ENCODE measurements around the gene MILR1.
A peak's percentile ranks its signal among the peaks of the same experiment; 100 is the strongest.
"Not testable (repeated sequence)": the region's sequence is repeated elsewhere in the genome, so short reads cannot be mapped to it uniquely, and the experiment has no call there.

Gene MILR1

DNA sequence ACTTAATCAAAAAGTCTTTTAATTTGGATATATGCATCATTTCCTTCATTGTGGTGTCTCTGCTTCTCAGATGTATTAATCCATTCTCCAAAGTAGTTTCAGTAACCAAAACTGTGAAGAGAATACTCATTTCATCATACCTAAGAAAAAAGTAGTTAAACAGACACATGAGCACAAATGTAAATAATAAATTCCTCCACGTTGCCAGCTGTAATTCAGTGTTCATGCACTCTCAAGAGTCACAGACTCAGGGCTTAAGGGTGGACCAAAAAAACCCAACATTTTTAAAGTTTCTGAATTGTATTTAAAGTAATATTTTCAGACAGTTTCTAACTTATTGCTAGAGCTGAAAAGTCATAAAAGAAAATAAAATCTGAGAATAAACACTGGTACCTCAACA lies 28.9 kb downstream of the MILR1 start:
- no peak for DNase-seq

DNA sequence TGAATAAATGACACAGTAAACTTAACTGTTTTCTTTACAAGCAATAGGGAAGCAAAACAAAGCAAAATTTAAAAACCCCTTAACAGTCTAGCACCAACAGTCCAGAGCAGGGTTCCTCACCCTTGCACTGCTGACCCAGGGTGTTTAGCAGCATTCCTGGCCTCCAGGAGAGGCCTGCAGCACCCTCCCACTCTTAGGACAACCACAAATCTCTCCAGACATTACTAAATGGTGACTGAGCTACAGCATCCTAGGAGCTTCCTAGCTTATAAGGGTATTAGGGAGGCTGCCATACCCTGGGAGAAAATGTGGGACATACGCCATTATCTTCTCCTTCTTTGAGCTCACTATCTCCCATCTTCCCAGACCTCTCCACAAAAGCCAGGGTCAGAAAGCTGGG lies 32.0 kb downstream of the MILR1 start:
- no peak for DNase-seq

DNA sequence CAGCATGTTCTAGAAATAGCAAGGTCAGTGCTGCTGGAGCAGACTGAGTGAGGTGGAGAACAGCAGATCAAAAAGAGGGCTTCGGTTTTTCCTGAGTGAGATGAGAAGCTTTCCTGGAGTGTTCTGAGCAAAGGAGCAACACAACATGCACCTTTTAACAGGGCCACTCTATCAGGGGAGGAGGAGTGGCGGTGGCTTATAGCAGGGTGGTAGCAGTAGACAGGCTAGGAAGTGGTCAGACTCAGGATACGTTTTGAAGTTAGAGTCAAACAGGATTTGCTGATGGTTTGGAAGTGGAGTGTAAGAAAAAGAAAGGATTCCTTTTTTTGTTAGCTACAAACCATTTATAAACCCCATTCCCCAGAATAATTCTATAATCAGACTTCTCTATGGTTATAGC lies 35.5 kb downstream of the MILR1 start:
- no peak for DNase-seq

DNA sequence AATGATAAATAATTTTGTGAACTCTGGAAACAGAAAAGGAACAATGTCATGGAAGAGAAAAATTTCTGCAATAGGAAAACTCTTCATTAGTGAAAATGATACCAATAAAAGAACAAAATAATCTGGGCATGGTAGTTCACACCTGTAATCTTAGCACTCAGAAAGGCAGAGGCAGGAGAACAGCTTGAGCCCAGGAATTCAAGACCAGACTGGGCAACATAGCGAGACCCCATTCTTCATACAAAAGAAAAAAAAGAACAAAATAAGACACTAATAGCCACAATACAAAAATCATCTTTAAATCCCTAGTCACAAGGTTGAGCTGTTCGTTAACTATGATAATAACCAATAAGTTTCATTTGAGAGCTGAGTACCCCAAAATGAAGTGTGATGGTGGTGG lies 39.4 kb downstream of the MILR1 start:
- no peak for DNase-seq

DNA sequence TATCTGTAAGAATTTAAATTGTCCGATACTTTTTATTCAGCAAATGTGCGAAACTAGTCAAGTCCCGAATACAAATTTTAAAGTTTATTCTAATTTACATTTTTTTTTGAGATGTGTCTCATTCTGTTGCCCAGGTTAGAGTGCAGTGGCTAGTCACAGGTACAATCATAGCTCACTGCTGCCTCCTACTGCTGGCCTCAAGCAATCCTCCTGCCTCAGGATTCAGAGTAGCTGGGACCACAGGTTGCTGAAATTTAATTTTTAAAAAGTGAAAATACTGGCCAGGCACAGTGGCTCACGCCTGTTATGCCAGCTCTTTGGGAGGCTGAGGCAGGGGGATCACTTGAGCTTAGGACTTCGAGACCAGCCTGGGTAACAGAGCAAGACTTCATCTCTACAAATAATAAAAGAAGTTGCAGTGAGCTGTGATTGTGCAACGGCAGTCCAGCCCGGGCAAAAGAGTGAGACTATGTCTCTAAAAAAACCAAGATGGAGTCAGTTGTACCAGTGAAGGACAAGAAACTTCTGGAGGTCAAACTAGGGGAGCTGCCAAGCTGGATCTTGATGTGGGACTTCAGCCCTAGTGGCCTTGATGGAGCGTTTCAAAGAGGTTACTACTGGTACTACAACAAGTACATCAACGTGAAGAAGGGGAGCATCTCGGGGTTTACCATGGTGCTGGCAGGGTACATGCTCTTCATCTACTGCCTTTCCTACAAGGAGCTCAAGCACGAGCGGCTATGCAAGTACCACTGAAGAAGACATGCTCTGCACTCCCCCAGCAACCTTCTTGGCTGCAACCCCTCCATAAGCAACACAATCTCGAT lies 42.3 kb downstream of the MILR1 start:
- DNase-seq = no peak

DNA sequence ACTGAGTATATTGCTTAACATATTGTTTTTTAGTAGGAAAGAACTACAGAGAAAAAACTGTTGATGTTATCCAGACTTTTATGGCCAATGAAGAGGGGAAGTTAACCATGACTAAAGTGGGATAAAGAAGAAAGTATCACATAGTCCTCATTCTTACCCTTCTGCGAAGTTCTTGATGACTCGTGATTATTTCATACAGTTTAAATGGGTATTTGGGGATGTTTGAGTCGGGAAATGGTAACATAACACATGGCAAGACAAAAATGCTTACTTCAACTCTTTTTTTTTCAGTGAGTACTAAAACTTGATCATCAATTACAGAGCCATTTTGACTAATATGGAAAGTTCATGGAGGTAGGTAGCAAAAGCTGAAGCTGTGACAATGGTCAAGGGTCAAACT lies 43.1 kb downstream of the MILR1 start:
- no peak for DNase-seq

DNA sequence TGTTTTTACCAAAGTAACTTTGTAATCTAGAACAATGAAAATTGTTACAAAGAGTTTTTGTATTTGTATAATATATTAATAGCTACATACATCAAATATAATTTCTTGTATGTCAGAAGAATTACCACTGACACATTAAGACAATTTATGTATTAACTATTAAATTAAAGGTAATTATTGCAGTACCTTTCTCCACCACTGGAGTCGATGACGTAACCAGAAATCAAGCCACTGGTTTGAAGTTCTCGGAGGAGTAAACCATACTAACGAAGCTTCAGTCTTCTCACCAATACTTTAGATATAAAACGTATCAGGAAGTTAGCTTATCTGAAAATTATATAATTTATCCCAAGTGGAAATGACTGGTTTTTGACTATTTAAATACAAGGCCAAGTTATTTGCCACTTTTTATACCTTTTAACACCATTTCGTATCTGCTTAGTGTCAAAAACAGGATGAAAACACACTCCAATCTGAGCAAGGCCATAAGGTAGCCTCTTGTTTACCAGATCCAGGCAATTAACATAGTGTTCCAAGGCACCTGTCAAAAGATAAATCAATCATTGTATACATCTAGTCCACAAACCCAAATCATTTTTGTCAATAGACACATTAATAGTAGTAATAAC lies 43.7 kb downstream of the MILR1 start:
- no peak for DNase-seq

DNA sequence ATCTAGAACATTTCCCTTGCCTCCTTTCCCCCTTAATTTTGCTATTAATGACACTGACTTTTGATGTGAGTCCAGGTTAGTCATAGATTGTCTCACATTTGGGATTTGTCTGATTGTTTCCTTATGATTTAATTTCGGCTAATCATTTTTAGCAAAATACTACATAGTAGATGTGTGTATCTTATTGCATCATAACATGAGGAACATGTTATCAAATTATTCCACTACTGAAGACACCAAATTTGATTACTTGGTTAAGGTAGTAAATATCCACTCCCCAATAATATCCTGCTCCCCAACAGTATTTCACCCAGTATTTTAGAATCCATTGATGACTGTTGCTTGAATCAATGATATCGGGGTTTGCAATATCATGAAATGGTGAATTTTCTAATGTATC lies 45.2 kb downstream of the MILR1 start:
- DNase-seq = no peak

DNA sequence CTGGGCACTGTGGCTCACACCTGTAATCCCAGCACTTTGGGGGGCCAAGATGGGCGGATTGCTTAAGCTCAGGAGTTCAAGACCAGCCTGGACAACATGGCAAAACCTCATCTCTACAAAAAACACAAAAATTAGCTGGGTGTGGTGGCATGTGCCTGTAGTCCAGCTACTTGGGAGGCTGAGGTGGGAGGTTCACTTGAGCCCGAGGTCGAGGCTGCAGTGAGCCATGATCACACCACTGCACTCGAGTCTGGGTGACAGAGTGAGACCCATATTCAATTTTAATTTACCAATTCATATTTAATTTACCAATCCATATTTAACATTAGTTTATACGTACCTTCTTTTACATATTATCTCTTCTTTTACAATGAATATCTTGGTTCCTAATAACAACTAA lies 46.4 kb downstream of the MILR1 start:
- not testable (repeated sequence) for DNase-seq

DNA sequence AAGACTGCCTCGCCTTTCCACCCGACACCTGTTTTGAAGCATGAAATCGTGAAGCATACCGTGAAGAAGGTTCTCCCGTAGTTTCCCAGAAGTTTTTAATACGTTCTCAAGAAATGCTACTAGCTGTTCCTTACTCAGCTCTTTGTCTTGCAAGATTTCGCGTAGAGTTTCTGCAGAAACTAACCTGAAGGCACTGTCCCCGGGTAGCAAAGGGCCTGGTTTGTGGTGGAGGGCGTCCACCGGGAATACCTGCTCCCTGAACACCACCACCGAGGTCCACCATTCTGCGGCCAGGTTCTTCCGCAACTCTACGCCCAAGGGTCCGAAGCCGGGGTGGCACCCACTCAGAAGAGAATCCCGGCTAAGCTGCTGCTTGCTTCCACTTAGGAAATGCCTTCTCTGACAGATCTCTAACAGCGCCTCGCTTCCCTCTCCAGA lies 47.5 kb downstream of the MILR1 start:
- no peak for DNase-seq

DNA sequence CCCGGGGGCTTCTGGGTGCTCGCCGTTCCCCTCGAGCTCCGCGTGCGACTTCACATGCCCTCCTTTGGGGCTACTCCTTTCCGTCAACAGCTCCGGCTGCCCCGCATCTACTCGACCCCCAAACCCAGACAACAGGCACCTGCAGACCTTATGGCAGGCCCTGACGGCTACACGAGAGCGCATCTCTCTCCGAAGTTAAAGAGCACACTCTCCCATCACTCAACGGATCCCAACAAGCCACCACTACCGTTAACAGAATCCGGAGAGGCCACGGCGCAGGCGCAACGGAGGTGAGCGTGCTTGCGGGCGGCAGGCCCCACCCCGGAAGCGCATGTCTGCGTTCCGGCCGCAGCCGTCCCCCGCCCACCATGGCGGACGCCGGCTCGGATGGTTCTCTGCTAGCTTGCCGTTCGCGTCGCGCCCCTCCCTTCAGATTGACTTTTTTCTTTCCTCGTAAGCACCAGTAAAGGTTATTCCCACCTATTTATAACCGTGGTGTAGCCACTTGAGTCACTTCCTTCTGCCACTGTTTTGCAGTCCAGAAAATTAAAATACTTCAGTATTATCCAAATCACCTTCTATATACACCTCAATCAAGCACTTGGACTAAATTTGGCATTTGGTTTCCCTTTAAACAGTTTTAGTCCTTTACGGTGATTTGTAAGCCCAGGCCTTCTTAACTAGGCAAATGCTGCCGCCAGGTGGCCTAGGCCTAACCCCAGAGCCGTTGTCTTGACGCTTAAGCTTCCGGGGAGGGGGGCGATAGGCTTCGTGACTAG lies 48.1 kb downstream of the MILR1 start, which contains the start of gene POLG2:
POLG2 (minus strand) TSS at position 269 of the 779 bp plus-strand sequence; CDS start at position 183, 86 bp downstream.
- peak; percentile 93 for DNase-seq

DNA sequence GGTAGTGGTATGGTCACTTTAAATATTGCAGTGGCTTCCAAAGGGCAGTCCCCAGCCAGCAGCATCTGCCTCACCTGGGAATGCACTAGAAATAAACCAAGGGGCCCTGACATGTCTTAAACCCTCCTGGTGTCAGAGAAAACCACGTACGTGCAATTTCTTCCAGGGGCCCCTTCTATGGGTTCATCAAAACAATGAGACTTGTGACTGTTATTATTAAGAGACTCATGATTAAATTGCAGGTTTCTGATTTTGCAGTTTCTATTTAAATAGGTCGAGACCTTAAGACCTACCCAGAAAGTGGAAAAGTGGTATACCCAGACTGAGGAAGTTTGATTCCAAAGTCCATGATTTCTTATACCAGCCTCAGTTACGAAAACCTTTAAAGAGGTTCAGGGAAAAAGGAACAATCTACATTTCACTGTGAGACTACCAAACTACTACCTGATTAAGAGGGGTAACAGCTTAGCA lies 48.7 kb downstream of the MILR1 start:
- DNase-seq = no peak

DNA sequence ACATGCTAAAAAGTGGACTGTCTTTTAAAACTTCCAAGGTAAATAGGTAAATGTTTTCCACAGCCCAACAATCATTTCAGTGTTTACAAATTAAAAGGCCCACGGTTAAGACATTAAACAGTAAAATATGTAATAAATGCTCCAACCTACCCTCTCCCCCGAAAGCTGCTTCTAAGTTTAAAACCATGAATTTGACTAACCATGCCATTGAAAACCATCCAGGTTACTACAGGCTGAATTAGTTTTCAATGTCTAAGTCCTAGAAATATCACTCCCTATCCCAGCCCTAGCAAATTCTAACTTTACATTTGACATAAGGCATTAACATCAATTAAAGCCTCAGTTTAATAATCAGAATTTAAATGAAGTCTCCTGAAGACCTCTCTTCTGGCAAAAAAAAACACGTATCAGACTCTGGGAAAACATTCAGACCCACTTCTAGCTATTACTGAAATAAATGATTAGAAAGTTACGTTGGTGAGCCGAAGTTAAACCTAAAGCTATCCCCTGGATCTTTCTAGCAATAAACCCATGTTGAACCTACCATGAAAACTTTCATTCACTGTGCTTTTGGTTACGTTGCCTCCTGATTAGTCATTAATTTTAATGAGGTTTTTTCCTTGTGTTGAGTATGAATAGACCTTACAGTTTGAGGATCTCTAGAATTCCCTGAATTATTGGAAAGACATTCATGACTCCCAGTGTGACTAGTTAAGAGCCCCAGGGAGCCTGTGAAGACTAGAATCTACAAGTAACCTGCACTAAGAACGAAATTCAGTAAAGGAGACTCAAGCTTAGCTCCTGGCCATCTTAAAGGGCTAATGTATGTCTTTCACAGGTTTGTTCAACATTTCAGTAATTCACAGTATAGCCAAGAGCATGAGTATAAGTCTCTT lies 49.6 kb downstream of the MILR1 start:
- no peak for DNase-seq

DNA sequence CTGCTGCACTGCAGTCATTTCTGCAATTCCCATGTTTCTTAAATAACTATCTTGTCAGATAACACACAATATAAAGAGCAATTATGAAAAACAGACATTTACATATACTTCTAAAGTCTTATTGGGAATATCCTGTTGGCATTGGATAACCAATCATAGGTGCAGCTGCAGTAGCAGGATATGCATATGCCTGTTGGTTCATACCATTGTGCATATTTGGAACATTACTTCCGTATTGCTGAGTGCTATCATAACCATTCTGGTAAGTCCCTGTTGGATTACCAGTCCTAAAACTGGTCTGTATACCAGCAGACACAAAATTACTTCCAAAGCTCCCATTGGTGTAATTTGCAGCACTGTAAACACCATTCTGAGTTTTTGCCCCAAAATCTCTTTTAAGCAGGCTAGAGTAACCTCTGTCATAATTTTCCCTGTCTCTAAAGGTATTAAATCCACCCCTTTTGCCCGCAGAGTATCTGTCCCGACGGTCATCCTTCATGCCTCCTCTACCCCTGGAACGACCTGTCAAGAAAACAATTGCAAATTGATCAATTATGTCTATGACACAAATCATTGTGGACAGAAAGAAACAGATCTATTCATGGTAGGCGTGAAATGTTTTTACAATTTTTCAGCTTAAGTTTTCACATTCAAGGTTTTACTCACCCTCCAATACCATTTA lies 51.0 kb downstream of the MILR1 start:
- no peak for DNase-seq

DNA sequence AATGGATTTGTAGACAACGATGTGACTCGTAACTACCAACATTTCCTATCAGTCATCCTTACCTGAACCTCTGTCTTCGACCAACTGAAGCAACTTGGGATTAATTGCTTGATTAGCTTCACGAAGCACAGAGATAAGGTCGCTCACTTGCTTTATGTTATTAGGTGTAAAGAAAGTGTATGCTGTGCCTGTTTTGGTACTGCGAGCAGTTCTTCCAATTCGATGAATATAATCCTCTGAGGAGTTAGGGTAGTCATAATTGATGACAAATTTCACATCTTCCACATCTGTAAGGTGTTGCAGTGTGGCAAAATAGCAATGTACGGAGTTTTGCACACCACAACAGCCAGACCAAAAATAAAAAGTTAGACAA lies 51.6 kb downstream of the MILR1 start:
- DNase-seq = no peak

DNA sequence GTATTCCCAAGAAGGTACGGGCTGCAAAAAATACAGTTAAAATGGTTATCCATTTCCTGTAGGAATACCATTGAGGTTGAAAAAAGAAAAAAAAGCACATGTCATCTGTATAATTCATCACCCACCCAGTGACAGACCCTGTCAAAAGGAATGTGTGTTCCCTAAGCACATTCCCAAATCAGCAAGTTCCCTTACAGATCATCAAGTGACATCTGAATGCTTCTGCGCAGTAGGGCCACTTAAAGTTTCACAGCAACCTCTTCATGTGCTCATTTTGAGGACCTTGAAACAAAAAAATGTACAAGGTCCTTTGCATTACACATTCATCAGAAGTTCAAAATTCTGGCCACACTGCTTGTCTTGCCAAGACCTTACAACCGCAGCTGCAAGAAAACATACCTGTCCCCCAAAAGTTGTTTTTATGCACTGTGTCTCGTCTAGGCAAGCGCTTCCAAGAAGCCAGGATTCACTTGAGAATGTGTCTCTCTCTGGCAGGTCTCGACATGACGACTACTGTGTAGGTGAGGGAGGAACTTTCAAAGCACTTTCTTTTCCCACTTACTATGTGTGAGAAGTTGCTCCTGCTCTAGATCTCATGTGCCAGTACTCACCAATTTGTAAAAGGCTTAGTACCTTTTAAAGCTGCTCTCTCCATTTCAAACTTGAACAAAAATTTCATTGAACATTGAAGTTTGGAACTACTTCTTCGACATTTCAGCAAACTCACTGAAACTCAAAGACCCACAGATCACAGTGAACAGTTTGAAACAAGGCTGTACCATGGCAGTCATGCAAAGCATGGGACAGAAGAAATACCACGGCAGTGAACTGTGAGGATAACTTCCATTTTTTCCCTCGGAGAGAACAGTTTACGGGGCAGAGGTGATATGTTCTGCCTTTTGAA lies 52.2 kb downstream of the MILR1 start:
- no peak for DNase-seq

DNA sequence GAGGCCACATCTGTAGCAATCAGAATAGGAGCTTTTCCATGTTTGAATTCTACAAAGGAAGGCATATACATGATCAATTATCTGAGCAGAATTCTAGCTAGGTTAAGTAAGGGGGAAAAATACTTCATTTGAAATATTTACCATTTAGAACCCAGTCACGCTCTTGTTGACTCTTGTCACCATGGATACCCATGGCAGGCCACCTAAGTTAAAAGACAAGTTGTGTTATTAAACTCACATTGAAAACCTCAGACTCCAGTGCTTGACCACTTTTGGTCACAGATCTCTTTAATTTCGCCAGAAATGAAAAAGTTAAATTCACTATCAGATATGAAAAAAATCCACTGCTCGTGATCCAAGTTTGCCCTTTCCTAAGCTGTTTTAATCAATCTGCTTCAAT lies 53.1 kb downstream of the MILR1 start:
- DNase-seq = no peak

DNA sequence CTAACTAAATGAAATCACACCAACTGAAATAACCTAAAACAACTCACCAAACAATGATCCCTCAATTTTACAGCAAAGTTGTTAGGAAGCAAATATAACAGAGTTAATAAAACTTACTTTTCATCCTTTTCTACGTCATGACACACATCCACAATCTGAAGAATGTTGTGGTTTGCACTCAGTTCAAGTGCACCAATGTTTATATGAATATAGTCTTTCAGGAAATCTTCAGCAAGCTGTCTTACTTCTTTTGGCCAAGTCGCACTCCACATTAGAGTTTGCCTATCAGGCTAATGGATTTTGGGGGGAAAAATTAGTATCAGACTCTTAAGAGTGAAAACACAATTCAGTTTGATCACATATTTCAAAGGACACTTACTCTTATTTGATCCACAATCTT lies 53.9 kb downstream of the MILR1 start:
- DNase-seq = no peak

DNA sequence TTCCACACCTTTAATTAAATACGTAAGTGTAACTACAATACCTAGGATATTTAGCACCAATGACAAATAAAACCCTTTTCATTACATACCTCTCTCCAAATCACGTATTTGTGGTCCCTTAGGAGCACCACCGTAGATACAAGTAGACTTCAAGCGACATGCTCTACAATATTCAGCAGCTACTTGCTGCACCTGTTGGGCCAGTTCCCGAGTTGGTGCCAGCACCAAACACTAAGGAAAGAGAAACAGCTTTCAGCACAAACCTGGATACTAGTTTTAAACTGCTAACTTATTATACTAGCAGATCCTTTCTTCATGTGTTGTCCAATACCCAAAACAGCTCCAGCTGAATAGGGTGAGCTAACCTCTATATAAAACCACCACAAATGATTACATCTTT lies 54.4 kb downstream of the MILR1 start:
- DNase-seq = no peak
